NCI-H526 treated with DMSO at 0.1 percent for 48 hours (cell line): Measurements from ENCODE around the gene HMG20B.
A peak's percentile ranks its signal among the peaks of the same experiment; 100 is the strongest.
"Not testable (repeated sequence)": the region's sequence is repeated elsewhere in the genome, so short reads cannot be mapped to it uniquely, and the experiment has no call there.

ENCODE experiments used
- DNase-seq: peaks from one replicate; lab custom pipeline; 2025; lab: John Stamatoyannopoulos, UW

The HMG20B gene

GRCh38 chr19:3556423-3556977 lies 16.2 kb upstream of the HMG20B start:
- DNase-seq: no peak

DNA sequence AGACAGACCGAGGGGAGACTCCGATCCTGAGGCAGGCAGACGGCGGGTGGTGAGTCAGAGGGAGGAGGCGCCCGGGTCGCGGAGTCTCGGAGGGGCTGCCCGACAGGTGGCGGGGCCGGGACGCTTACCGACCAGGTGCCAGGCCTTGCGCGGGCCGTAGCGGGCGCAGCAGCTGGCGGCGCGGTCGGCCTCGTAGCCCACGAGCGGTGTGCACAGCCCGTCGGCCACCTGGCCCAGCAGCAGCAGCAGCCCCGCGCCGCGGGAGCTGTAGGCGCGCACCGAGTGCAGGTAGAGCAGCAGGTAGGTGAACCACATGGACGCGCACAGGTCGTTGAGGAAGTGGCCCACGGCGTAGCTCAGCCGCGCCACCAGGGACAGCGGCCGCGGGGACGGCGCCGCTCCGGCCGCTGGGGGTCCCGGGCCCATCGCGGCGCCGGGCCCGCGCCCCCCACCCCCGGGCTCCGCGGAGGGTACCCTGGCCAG lies 15.7 kb upstream of the HMG20B start:
- DNase-seq: no peak

GRCh38 chr19:3557461-3558248 lies 15.1 kb upstream of the HMG20B start, which contains the start of gene MFSD12:
TSS of gene MFSD12 (minus strand) at chr19:3557586. CDS start at chr19:3557403, 183 bp downstream.
- DNase-seq: peak; percentile 70

GRCh38 chr19:3563709-3564524 lies 8.8 kb upstream of the HMG20B start:
- DNase-seq: no peak

DNA sequence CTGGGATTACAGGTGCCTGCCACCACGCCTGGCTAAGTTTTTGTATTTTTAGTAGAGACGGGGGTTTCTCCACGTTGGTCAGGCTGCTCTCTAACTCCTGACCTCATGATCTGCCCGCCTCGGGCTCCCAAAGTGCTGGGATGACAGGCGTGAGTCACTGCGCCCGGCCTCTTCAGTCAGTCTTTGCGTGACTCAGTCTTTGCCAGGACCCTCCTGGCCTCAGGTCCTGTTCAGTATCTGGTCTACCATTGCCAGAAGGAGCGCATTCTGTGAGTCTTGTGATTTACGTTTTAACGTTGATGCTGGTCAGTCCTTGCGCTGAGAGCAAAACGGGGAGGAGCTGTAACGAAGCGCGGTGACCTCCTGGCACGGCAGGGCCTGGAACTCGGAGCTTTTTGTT lies 7.6 kb upstream of the HMG20B start:
- no peak for DNase-seq

DNA sequence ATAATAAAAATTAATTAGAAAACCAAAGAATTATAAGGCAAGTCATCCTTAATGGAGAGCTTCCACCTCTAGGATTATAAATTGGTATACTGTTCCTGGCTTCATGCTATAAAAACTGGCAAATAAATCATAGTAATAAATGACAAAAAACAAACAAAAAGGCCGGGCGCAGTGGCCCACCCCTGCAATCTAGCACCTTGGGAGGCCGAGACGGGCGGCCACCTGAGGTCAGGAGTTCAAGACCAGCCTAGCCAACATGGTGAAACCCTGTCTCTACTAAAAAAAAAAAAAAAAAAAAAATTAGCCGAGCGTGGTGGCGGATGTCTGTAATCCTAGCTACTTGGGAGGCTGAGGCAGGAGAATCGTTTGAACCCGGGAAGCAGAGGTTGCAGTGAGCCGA lies 2.7 kb upstream of the HMG20B start:
- not testable (repeated sequence) for DNase-seq

DNA sequence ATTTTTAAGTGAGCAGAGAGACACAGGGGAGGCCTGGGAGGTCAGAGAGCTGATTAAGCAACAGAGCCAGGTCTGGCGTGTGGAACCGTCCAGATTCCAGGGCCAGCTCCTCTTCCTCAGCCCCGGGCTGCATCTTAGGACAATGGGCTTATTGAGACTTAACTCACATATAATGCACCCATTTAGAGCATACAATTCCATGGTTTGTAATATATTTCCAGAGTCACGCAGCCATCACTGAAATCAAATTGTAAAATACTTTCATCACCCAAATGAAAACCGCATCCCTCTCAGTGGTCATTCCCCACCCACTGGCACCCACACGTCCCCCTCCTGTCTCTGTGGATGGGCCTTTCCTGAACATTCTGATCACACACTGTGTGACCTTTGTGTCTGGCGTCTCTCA lies 2.1 kb upstream of the HMG20B start:
- no peak for DNase-seq

- DNase-seq: peak; percentile 94
These were observed 451 bp upstream of the HMG20B start for GRCh38 chr19:3572132-3572854.

GRCh38 chr19:3573162-3573857 lies 566 bp downstream of the HMG20B start:
- DNase-seq: no peak

DNA sequence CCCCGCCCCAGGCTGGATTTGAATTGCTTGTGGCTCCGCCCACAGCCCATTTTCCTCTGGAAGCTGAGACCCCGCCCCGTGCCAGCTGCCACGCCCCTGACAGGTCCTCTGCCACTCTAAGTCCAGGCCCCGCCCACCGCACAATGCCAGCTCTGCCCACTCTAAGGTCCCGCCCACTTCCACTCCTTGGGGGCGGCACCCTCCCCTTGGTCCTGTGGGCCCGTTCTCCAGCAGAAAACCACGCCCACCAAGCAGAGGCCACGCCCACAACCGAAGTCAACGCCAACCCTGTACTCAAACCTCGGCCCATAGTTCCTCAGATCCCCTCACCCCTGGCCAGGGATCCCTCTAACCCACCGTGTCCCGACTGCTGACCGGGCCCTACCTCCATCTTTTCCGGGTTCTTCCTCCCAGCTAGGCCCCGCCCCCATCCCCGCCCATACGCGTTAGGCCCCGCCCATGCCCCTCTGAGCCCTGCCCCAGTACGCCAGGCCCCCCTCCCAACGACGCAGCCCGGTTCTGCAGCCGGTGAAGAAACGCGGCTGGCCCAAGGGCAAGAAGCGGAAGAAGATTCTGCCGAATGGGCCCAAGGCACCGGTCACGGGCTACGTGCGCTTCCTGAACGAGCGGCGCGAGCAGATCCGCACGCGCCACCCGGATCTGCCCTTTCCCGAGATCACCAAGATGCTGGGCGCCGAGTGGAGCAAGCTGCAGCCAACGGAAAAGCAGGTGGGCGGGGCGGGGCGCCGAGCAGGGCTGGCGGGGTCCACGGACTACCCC lies 1.3 kb downstream of the HMG20B start:
- DNase-seq: peak; percentile 62

- DNase-seq: no peak
These were observed 2.6 kb downstream of the HMG20B start for GRCh38 chr19:3575260-3575741.

GRCh38 chr19:3575949-3576673 lies 3.4 kb downstream of the HMG20B start:
- DNase-seq: no peak

DNA sequence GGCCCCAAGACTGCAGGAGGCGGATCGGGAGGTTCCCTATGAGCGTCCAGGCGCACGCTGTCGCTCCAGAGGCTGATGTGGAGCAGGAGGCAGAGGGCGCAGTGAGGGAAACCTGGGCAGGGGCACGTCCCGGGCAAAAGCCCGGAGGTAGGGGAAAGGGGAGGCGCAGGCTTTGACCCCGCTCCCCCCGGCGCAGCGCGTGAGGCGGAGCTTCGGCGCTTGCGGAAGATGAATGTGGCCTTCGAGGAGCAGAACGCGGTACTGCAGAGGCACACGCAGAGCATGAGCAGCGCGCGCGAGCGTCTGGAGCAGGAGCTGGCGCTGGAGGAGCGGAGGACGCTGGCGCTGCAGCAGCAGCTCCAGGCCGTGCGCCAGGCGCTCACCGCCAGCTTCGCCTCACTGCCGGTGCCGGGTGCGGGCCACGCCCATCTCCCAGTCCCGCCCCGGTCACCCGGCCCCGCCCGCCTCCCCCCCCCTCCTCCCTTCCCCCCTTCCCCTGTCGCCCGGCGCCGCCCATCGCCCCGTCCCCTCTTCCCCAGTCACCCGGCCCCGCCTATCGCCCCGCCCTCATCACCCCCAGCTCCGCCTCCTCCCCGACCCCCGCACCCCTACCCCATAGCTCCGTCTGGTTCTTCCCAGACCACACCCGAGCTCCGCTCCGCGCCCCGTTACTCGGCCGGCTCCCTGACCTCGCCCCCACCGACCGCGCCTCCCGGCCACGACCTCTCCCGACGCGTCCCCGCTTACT lies 4.1 kb downstream of the HMG20B start:
- DNase-seq: no peak

- DNase-seq: no peak
These were observed 5.1 kb downstream of the HMG20B start for GRCh38 chr19:3577723-3578344.

DNA sequence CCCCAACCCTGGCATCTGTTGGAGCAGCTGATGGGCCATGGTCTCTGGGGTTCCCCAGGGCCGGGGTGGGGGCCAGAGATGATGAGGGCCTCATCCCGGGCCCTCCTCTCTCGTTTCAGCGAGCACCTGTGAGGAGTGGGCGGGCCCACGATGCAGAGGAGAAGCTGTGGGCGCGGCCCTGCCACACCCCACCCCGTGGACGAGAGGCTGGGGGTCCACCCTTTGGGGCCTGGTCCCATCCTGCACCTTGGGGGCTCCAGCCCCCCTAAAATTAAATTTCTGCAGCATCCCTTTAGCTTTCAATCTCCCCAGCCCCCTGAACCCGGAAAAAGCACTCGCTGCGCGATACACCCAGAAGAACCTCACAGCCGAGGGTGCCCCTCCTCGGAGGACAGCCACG lies 5.6 kb downstream of the HMG20B start:
- DNase-seq: no peak

- no peak for DNase-seq
These were observed 7.6 kb downstream of the HMG20B start for GRCh38 chr19:3580156-3580934.

DNA sequence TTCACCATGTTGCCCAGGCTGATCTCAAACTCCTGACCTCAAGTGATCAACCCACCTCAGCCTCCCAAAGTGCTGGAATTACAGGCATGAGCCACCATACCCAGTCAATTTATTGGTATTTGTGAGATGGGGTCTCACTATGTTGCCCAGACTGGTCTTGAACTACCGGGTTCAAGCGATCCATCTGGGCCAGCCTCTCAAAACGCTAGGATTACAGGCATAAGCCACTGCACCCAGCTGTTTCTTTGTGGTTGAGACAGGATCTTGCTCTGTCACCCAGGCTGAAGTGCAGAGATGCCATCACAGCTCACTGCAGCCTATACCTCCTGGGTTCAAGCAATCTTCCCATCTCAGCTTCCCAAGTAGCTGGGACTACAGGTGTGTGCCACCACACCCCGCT lies 9.0 kb downstream of the HMG20B start:
- not testable (repeated sequence) for DNase-seq
